ENCODE results near the gene ZNF507.
A peak's percentile ranks its signal among the peaks of the same experiment; 100 is the strongest.

The ZNF507 gene

DNA sequence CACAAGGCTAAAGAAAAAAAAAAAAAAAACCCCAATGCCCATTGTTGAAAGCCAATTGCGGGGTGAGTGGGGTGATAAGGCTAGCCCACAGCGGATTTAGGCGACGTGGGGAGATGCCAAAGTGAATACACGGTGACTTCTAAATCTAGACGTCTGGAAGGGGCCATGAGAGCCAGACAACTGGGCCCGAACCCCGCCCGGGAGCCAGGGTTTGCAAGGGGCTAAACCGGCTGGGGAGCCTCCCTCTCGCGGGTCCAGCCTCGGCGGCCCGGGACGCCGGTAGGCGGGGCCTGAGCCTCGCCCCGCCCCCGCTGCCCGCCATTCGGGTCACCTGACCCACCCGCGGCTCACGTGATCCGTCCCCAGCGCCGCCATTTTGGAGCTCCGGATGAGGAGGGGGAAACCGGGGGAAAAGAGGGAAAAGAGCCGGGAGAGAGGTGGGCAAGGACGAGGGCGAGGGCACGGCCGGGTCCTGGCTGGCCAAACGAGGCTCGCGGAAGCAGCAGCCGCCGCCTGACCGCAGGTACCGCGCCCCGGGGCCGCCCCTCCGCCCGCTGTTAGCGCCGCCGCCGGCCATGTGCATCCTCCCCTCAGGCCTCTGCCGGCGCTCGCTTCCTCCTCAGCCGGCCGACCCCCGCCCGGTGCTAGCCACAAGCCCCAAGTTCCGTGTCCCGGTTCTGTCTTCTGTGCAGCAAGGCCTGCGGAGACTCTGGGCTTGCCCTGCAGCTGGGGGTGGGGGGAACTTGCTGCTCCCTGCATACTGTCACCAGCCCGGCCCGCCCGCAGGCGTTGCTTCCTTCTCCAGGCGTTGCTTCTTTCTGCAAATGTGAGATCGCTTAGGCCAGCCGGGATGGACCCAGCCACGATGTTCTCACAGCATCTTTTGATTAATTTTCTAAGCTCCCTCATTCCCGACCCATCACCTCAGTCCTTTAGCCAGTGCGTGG is at the start of gene ZNF507:
TSS of gene ZNF507 (plus strand) at position 350 of the 947 bp plus-strand sequence. CDS start 7,221 bp downstream, outside the sequence.
- peaks cover 13% of the 10 kb centered on the region for H3K4me1 ChIP-seq (ENCODE audit: low read length)

GRCh38 chr19:32296694-32297093 is 48.7 kb upstream of the ZNF507 start:
- Histone ChIP-seq H3K4me3 (ENCODE audit: low read length) (no peak overlapping the region), H3K9me3 (ENCODE audit: insufficient read depth, low read length) (no peaks in the 10 kb centered on the region), H3K36me3 (replicated peaks; ENCODE audit: low read depth, low read length) (no peaks in the 10 kb centered on the region), H3K79me2 (ENCODE audit: low read length) (no peaks in the 10 kb centered on the region), H3K4me2 (ENCODE audit: low read length) (no peak overlapping the region), H3K4me1 (ENCODE audit: low read length) (no peaks in the 10 kb centered on the region), H3K27ac (ENCODE audit: low read length) (no peak overlapping the region), H3K9ac (ENCODE audit: low read length) (no peak overlapping the region), H3K27me3 (ENCODE audit: low read depth, low read length) (no peaks in the 10 kb centered on the region; the same call in 1 of the 2 replicates), H2AFZ (ENCODE audit: low read depth, low read length) (no peak overlapping the region), H4K20me1 (ENCODE audit: insufficient read depth, low read length) (no peaks in the 10 kb centered on the region)
- no peak for TF ChIP-seq EZH2phosphoT487 (IDR thresholded peaks at IDR 0.05; ENCODE audit: low read depth)
- TF ChIP-seq, protein P1, sequence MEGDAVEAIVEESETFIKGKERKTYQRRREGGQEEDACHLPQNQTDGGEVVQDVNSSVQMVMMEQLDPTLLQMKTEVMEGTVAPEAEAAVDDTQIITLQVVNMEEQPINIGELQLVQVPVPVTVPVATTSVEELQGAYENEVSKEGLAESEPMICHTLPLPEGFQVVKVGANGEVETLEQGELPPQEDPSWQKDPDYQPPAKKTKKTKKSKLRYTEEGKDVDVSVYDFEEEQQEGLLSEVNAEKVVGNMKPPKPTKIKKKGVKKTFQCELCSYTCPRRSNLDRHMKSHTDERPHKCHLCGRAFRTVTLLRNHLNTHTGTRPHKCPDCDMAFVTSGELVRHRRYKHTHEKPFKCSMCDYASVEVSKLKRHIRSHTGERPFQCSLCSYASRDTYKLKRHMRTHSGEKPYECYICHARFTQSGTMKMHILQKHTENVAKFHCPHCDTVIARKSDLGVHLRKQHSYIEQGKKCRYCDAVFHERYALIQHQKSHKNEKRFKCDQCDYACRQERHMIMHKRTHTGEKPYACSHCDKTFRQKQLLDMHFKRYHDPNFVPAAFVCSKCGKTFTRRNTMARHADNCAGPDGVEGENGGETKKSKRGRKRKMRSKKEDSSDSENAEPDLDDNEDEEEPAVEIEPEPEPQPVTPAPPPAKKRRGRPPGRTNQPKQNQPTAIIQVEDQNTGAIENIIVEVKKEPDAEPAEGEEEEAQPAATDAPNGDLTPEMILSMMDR (IDR thresholded peaks at IDR 0.05; ENCODE audit: low read depth, low read length): no peak

More for the DNA sequence above, at the start of gene ZNF507:
- Histone ChIP-seq H3K79me2 (ENCODE audit: low read length) (peaks cover 37% of the 10 kb centered on the region), H3K27me3 (ENCODE audit: low read depth, low read length) (peaks cover 3% of the 10 kb centered on the region; the same call in 1 of the 2 replicates), H3K9me3 (ENCODE audit: insufficient read depth, low read length) (no peaks in the 10 kb centered on the region), H2AFZ (ENCODE audit: low read depth, low read length) (peak within 1 kb of the TSS; percentile 97), H3K9ac (ENCODE audit: low read length) (peak within 1 kb of the TSS; percentile 77), H3K36me3 (replicated peaks; ENCODE audit: low read depth, low read length) (peaks cover 34% of the 10 kb centered on the region), H3K4me2 (ENCODE audit: low read length) (peak within 1 kb of the TSS; percentile 84), H3K27ac (ENCODE audit: low read length) (peak within 1 kb of the TSS; percentile 28), H3K4me3 (ENCODE audit: low read length) (peak within 1 kb of the TSS; percentile 83), H4K20me1 (ENCODE audit: insufficient read depth, low read length) (0 out of 2 replicates have a peak, but pooled peaks cover 13% of the 10 kb centered on the region)
- TF ChIP-seq, protein P1 (IDR thresholded peaks at IDR 0.05; ENCODE audit: low read depth, low read length): peak; percentile 29
- TF ChIP-seq EZH2phosphoT487 (IDR thresholded peaks at IDR 0.05; ENCODE audit: low read depth): no peak

DNA sequence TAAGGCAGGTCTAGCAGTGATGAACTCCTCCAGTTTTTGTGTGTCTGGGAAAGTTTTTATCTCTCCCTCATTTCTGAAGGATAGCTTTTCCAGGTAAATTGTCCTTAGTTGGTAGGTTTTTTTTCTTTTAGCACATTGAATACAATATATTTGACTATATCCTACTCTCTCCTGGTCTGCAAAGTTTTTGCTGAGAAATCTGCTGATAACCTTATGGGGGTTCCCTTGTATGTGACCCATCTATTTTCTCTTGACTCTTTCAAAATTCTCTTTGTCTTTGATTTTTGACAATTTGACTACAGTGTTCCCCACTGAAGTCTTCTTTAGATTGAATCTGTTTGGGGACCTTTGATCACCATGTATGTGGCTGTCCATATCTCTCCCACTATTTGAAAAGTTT is 42.6 kb upstream of the ZNF507 start:
- Histone ChIP-seq H3K79me2 (ENCODE audit: low read length) (no peaks in the 10 kb centered on the region), H3K36me3 (replicated peaks; ENCODE audit: low read depth, low read length) (no peaks in the 10 kb centered on the region), H3K9ac (ENCODE audit: low read length) (no peak overlapping the region), H2AFZ (ENCODE audit: low read depth, low read length) (no peak overlapping the region), H3K4me3 (ENCODE audit: low read length) (no peak overlapping the region), H3K4me2 (ENCODE audit: low read length) (no peak overlapping the region), H3K27ac (ENCODE audit: low read length) (no peak overlapping the region), H3K27me3 (ENCODE audit: low read depth, low read length) (no peaks in the 10 kb centered on the region), H4K20me1 (ENCODE audit: insufficient read depth, low read length) (no peaks in the 10 kb centered on the region), H3K4me1 (ENCODE audit: low read length) (no peaks in the 10 kb centered on the region), H3K9me3 (ENCODE audit: insufficient read depth, low read length) (peaks cover 9% of the 10 kb centered on the region; the same call in 1 of the 2 replicates)
- TF ChIP-seq EZH2phosphoT487 (IDR thresholded peaks at IDR 0.05; ENCODE audit: low read depth): no peak
- TF ChIP-seq, protein P1 (IDR thresholded peaks at IDR 0.05; ENCODE audit: low read depth, low read length): no peak

DNA sequence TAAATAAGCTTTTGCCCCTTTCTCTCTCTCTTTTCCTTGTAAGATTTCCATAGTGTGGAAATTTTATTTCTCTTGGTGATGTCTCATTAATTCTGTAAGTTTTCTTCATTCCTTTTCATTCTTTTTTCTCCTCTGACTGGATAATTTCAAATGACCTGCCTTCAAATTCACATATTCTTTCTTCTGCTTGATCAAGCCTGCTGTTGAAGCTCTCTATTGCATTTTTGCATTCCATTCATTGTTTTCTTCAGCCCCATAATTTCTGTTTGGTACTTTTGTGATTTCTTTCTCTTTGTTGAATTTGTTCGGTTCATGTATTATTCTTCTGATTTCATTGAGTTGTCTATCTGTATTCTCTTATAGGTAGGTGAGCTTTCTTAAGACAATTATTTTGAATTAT is 42.2 kb upstream of the ZNF507 start:
- H3K27me3 ChIP-seq (ENCODE audit: low read depth, low read length): no peaks in the 10 kb centered on the region
- no peaks in the 10 kb centered on the region for H3K79me2 ChIP-seq (ENCODE audit: low read length)
- no peaks in the 10 kb centered on the region for H3K36me3 ChIP-seq (replicated peaks; ENCODE audit: low read depth, low read length)
- TF ChIP-seq, protein P1 (IDR thresholded peaks at IDR 0.05; ENCODE audit: low read depth, low read length): no peak
- no peak for TF ChIP-seq EZH2phosphoT487 (IDR thresholded peaks at IDR 0.05; ENCODE audit: low read depth)
- no peak overlapping the region for H3K4me2 ChIP-seq (ENCODE audit: low read length)
- no peaks in the 10 kb centered on the region for H3K4me1 ChIP-seq (ENCODE audit: low read length)
- no peak overlapping the region for H2AFZ ChIP-seq (ENCODE audit: low read depth, low read length)
- H4K20me1 ChIP-seq (ENCODE audit: insufficient read depth, low read length): no peaks in the 10 kb centered on the region
- H3K9me3 ChIP-seq (ENCODE audit: insufficient read depth, low read length): peaks cover 9% of the 10 kb centered on the region; the same call in 1 of the 2 replicates
- no peak overlapping the region for H3K9ac ChIP-seq (ENCODE audit: low read length)
- H3K27ac ChIP-seq (ENCODE audit: low read length): no peak overlapping the region
- H3K4me3 ChIP-seq (ENCODE audit: low read length): no peak overlapping the region

Data from OCI-LY3 (cell line).